GM18498 (cell line): ENCODE measurements around the gene RAB1B.
"Not testable (repeated sequence)": the region's sequence is repeated elsewhere in the genome, so short reads cannot be mapped to it uniquely, and the experiment has no call there.

Source experiments
- ATAC-seq: cut with Tn5 transposase; IDR thresholded peaks from one replicate; pipeline ENCODE4 v1.9.1; 2021; ENCODE audit warnings: mild to moderate bottlenecking, moderate library complexity; ENCODE audit not compliant: unreplicated experiment

Gene RAB1B

DNA sequence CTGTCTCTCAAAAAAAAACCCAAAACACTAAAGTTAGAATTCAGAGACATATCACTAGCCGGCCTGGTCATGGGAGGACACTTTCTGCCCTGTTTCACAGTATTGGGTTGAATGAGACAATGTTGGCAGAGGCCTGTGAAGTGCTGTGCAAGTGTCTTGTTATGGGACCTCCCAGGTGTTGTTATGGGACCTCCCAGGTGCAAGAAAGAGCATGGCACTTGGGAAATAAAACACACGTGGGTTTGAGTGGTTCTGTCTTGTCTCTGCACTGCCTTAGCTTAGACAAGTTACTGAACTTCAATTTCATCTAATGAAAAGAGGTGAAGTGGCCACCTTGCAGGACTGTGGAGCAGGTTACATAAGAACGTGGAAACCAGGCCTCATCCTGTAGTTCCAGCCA is 28.9 kb upstream of the RAB1B start:
- no peak for ATAC-seq

GRCh38 chr11:66239998-66240780 is 28.2 kb upstream of the RAB1B start:
- ATAC-seq, result no peak

DNA sequence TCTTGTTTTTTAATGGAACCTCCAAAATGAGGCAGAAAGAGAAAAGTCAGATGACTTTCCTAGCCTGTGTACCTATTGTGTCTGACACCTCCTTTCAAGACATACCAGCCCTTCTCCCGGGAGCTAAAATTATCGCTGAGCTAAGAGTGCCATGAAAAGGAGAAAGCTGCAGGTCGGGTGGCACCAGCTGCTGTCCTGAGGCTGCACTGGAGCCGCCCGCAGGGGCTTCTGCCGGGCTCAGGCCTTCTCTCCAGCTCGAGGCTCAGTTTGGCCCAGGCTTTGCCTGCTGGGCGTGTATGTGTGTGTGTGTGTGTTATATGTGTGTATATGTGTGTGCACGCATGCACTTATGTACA is 27.7 kb upstream of the RAB1B start:
- ATAC-seq, result no peak

DNA sequence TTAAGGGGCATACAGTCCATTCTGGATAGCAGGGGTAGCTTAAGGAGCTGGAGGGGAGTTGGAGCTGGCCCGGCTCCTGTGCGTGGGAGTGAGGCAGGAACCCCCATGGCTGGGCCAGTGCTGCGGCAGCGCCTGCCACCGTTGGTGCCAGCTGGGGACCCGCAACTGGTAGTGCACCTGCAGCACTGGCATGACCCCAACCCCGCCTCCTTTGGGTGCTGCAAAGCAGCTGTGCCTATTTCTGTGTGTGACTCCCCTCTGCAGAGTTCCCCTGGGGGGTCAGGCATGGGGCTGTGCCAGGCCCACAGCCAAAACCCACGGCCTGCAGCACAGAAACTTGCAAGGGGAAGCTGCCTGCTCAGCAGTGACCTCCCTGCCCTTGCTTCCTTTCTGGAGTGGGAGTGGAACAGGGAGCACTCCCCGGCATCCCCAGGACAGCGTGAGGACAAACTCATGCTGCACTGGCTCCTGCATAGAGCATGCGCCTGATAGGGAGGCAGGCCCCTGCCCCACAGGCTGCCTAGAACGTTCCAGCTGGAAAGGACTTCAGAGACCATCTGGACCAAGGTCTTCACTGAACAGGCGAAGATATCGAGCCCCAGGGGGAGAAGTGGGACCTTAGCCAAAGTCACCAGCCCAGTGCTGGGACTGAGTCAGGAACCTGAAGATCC is 26.2 kb upstream of the RAB1B start:
- no peak for ATAC-seq

- ATAC-seq, result no peak
Measured at GRCh38 chr11:66243782-66244535, 24.5 kb upstream of the RAB1B start.

DNA sequence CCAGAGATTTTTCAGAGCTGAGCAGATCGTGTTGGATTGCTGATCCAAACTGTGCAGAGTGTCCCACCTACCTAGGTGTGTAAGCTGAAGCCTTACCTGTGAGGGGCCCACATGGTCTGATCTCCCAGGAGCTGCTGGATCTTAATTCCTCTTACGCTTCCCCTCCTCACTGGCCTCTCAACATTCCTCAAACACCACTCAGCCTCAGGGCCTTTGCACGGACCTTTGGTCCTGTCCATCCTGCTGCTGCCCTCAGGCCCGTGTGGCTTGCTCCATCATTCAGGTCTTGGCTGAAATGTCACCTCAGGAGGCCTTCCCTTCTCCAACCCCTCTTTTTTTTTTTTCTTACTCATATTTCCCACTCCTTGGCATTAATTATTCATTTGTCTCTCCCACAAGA is 21.1 kb upstream of the RAB1B start:
- no peak for ATAC-seq

DNA sequence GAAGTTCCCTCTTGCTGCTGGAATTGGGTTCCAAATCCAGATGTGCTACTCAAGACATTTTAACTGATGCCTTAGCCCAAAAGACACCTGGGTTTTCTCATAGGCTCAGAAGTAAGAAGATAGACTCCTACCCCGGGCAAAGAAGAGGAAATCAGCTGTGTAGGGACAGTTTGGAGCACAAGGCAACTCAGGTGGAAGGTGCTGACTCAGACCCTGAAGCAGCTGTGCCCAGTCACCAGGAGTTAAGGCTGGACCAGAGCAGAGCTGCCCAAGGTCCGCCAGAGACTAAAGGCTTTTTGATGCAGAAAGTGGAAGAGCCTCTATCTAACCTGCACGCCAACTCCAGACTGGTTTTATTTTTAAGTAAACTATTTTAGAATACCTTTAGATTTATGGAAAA is 20.6 kb upstream of the RAB1B start:
- ATAC-seq, result no peak

DNA sequence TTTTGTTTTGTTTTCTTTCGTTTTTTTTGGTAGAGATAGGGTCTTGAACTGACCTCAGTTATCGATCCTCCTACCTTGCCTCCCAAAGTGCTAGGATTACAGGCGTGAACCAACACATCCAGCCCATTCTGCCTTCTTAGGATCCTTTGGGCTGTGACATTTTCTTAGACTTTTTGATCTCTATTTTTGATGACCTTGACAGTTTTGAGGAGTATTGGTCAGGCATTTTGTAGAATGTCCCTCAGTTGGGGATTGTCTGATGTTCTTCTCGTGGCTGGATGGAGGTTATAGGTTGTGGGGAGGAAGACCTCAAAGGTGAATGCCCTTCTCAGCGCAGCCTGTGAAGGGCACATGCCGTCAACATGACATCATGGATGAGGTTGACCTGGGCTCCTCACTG is 19.5 kb upstream of the RAB1B start:
- ATAC-seq, result no peak

DNA sequence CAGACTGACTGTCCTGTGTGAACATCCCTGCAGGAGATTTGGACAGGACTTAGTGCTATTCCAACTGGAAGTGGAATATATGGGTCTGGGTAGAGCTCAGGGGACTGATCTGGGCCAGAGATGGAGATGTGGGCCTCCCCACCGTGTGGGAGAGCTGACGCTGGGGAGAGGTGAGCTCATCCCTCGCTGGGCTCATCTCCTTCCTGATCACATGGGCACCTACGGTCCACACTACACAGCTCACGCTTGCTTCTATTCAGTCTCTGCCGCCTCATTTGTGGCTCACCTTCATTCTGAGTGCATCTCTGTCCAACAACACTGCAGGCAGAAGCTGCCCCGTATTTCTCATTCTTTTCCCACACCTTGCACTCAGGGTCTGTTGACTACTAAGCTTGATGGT is 16.6 kb upstream of the RAB1B start:
- ATAC-seq, result no peak

DNA sequence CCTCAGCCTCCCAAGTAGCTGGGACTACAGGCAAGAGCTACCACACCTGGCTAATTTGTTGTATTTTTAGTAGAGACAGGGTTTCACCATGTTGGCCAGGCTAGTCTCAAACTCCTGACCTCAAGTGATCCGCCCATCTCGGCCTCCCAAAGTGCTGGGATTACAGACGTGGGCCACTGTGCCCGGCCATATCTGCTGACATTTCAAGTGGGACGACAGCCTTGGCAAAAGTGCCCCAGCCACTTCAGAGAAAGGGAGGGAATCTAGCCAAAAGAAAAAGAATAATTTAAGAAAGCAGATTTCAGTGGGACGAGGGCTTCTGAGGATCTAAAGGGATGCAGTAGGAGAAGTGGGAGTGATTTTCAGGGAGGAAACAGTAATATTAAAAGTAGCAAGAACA is 15.4 kb upstream of the RAB1B start:
- not testable (repeated sequence) for ATAC-seq

DNA sequence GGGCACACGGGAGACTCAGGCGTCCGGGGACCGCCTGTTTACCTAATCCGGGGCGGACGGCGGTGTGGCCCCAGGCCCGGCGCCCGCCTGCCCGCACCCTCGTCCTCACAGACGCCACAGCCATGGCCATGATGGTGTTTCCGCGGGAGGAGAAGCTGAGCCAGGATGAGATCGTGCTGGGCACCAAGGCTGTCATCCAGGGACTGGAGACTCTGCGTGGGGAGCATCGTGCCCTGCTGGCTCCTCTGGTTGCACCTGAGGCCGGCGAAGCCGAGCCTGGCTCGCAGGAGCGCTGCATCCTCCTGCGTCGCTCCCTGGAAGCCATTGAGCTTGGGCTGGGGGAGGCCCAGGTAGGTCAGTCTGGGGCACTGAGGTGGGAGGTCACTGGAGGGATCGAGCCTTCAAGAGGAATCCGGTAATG is 10.0 kb upstream of the RAB1B start:
- no peak for ATAC-seq

DNA sequence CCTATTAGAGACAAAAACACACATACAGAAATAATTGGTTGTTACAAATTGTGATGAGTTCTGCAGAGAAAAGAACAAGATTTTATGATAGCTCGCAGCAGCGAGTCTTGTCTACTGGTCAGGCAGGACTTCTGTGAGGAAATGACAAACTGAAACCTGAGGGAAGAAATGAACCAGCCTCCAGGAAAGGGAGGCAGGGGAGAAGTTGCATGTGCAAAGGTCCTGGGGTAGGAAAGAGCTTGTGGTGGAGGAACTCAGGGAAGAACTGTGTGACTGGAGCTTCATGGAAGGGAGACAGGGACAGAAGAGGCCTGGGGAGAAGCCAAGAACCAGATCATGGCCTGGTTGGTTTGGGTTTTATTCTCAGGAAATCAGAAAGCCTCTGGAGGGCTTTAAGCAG is 9.2 kb upstream of the RAB1B start:
- ATAC-seq, result no peak

GRCh38 chr11:66259956-66260355 is 8.5 kb upstream of the RAB1B start:
- no peak for ATAC-seq

GRCh38 chr11:66261578-66261977 is 6.9 kb upstream of the RAB1B start:
- ATAC-seq, result no peak

- ATAC-seq, result no peak
Measured at GRCh38 chr11:66262191-66262590, 6.2 kb upstream of the RAB1B start.

DNA sequence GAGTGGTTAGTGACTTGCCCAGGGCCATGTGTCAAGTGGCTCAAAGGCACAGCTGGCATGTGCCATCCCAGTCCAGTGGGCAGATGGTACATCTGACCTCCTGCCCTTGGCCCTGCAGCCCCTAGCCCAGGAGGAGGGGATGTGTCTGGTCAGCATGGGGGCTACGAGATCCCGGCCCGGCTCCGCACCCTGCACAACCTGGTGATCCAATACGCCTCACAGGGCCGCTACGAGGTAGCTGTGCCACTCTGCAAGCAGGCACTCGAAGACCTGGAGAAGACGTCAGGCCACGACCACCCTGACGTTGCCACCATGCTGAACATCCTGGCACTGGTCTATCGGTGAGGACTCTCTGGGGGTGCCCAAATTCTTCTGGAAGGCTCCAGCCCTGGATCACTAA is 5.7 kb upstream of the RAB1B start:
- ATAC-seq, result no peak

- ATAC-seq, result no peak
Measured at GRCh38 chr11:66263231-66263630, 5.2 kb upstream of the RAB1B start.

- ATAC-seq, result no peak
Measured at GRCh38 chr11:66263785-66264184, 4.7 kb upstream of the RAB1B start.

DNA sequence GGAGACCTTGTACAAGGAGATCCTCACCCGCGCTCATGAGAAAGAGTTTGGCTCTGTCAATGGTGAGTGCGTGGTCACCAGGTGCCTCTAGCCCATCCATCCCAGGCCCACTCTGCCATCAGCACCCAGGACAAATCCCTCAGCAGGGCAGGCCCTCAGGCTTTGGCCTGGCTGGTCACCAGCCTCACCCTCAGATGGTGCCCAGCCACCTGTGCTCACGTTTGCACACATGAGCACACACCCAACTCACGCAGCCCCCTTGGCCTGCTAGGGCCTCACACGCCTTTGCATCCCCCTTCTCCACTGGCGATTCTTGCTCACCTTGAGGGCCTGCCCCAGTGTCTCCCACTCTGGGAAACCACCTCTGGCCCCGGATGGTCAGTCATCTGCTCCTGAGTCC is 4.1 kb upstream of the RAB1B start:
- ATAC-seq, result no peak

- no peak for ATAC-seq
Measured at GRCh38 chr11:66264914-66265313, 3.5 kb upstream of the RAB1B start.

GRCh38 chr11:66265531-66266377 is 2.7 kb upstream of the RAB1B start:
- no peak for ATAC-seq
